Measurements from ENCODE around the gene TAS1R3. TPM values are rescaled to one million over a fixed set of nuclear protein-coding genes. Genes with fewer than 3 reads are reported as not detected.

Gene TAS1R3
- total and polyA plus RNA-seq, 4 donors, result 0.19 to 0.36 (median 0.33) TPM; not detected in 1

DNA sequence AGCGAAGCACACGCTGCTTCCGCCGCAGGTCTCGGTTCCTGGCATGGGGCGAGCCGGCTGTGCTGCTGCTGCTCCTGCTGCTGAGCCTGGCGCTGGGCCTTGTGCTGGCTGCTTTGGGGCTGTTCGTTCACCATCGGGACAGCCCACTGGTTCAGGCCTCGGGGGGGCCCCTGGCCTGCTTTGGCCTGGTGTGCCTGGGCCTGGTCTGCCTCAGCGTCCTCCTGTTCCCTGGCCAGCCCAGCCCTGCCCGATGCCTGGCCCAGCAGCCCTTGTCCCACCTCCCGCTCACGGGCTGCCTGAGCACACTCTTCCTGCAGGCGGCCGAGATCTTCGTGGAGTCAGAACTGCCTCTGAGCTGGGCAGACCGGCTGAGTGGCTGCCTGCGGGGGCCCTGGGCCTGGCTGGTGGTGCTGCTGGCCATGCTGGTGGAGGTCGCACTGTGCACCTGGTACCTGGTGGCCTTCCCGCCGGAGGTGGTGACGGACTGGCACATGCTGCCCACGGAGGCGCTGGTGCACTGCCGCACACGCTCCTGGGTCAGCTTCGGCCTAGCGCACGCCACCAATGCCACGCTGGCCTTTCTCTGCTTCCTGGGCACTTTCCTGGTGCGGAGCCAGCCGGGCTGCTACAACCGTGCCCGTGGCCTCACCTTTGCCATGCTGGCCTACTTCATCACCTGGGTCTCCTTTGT lies 2.6 kb downstream of the TAS1R3 start:
- H3K27me3 ChIP-seq (ENCODE audit: control insufficient read depth in 4 of 4, insufficient read depth in 4 of 4, low read length in 3 of 4), result no peaks in the 10 kb centered on the region
- peaks cover 0 to 15% (median 3%) of the 10 kb centered on the region in 4 donors for H3K36me3 ChIP-seq (ENCODE audit: control insufficient read depth in 4 of 4, insufficient read depth in 3 of 4, low read depth in 1 of 4, low read length in 3 of 4)
- no peaks in the 10 kb centered on the region for H3K9me3 ChIP-seq (ENCODE audit: control insufficient read depth in 4 of 4, low read length in 3 of 4)
- TF ChIP-seq GABPA (IDR thresholded peaks at IDR 0.05 in 1 of 2, conservative IDR thresholded peaks at IDR 0.05 in 1 of 2), result no peak
- no peak for TF ChIP-seq RAD21 (IDR thresholded peaks at IDR 0.05)
- TF ChIP-seq, protein P1, sequence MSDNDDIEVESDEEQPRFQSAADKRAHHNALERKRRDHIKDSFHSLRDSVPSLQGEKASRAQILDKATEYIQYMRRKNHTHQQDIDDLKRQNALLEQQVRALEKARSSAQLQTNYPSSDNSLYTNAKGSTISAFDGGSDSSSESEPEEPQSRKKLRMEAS (IDR thresholded peaks at IDR 0.05), result no peak
- no peak for TF ChIP-seq TAF1 (conservative IDR thresholded peaks at IDR 0.05)
- no peak for TF ChIP-seq ZBTB33 (IDR thresholded peaks at IDR 0.05)
- TF ChIP-seq, protein P2, sequence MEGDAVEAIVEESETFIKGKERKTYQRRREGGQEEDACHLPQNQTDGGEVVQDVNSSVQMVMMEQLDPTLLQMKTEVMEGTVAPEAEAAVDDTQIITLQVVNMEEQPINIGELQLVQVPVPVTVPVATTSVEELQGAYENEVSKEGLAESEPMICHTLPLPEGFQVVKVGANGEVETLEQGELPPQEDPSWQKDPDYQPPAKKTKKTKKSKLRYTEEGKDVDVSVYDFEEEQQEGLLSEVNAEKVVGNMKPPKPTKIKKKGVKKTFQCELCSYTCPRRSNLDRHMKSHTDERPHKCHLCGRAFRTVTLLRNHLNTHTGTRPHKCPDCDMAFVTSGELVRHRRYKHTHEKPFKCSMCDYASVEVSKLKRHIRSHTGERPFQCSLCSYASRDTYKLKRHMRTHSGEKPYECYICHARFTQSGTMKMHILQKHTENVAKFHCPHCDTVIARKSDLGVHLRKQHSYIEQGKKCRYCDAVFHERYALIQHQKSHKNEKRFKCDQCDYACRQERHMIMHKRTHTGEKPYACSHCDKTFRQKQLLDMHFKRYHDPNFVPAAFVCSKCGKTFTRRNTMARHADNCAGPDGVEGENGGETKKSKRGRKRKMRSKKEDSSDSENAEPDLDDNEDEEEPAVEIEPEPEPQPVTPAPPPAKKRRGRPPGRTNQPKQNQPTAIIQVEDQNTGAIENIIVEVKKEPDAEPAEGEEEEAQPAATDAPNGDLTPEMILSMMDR (IDR thresholded peaks at IDR 0.05; ENCODE audit: low read depth, low read length, missing input control), result no peak
- no peak for TF ChIP-seq JUND (IDR thresholded peaks at IDR 0.05)
- TF ChIP-seq, protein P3, sequence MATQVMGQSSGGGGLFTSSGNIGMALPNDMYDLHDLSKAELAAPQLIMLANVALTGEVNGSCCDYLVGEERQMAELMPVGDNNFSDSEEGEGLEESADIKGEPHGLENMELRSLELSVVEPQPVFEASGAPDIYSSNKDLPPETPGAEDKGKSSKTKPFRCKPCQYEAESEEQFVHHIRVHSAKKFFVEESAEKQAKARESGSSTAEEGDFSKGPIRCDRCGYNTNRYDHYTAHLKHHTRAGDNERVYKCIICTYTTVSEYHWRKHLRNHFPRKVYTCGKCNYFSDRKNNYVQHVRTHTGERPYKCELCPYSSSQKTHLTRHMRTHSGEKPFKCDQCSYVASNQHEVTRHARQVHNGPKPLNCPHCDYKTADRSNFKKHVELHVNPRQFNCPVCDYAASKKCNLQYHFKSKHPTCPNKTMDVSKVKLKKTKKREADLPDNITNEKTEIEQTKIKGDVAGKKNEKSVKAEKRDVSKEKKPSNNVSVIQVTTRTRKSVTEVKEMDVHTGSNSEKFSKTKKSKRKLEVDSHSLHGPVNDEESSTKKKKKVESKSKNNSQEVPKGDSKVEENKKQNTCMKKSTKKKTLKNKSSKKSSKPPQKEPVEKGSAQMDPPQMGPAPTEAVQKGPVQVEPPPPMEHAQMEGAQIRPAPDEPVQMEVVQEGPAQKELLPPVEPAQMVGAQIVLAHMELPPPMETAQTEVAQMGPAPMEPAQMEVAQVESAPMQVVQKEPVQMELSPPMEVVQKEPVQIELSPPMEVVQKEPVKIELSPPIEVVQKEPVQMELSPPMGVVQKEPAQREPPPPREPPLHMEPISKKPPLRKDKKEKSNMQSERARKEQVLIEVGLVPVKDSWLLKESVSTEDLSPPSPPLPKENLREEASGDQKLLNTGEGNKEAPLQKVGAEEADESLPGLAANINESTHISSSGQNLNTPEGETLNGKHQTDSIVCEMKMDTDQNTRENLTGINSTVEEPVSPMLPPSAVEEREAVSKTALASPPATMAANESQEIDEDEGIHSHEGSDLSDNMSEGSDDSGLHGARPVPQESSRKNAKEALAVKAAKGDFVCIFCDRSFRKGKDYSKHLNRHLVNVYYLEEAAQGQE (IDR thresholded peaks at IDR 0.05), result no peak
- TF ChIP-seq YY1 (IDR thresholded peaks at IDR 0.05), result no peak
- no peak for TF ChIP-seq NR2F2 (IDR thresholded peaks at IDR 0.05)
- TF ChIP-seq SP1 (IDR thresholded peaks at IDR 0.05), result no peak
- no peak for TF ChIP-seq HNF4G (IDR thresholded peaks at IDR 0.05)
- no peak for TF ChIP-seq HNF4A (conservative IDR thresholded peaks at IDR 0.05)
- no peak for TF ChIP-seq FOXA2 (IDR thresholded peaks at IDR 0.05)
- TF ChIP-seq EGR1 (IDR thresholded peaks at IDR 0.05; ENCODE audit: low read depth in 2 of 2), result no peak
- H3K4me1 ChIP-seq (ENCODE audit: control insufficient read depth in 4 of 4, insufficient read depth in 4 of 4, low read length in 3 of 4), result peaks cover 6 to 22% (median 15%) of the 10 kb centered on the region in 4 donors
- WGBS, result 76% methylated on average over 36 of the region's 36 CpGs
- no peak overlapping the region for H3K9ac ChIP-seq (ENCODE audit: low read depth in 1 of 2, low read length in 2 of 2)
- H3K4me3 ChIP-seq (ENCODE audit: low read depth in 1 of 3, low read length in 3 of 3), result no peak overlapping the region
- DNase-seq (ENCODE audit: low spot score), result no peak
- H3K27ac ChIP-seq (ENCODE audit: low read depth in 1 of 2, low read length in 2 of 2), result peak overlapping the region in 1 of 2 donors; percentile 67

DNA sequence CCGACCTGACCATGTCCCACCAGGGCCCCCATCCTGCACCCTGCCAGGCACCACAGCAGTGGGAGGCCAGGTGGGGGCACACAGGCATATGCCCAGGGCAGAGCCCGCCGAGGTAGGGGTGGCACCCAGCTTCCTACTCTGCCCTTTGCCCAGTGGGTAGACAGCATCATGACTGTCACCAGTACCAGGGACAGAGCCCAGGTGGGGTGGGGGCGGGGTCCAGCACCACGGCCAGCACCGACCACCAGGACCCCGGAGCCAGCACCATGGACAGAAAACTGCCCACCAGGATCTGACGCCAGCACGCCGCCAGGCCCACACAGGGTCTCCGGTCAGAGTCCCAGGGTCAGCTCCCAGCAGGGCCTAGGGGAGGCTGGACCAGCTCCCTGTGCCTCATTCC lies 3.8 kb downstream of the TAS1R3 start:
- no peak for DNase-seq (ENCODE audit: low spot score)
- Histone ChIP-seq H3K4me3 (ENCODE audit: low read depth in 1 of 3, low read length in 3 of 3) (no peak overlapping the region), H3K36me3 (ENCODE audit: control insufficient read depth in 4 of 4, insufficient read depth in 3 of 4, low read depth in 1 of 4, low read length in 3 of 4) (peaks cover 0 to 22% (median 7%) of the 10 kb centered on the region in 4 donors), H3K27me3 (ENCODE audit: control insufficient read depth in 4 of 4, insufficient read depth in 4 of 4, low read length in 3 of 4) (no peaks in the 10 kb centered on the region), H3K9me3 (ENCODE audit: control insufficient read depth in 4 of 4, low read length in 3 of 4) (no peaks in the 10 kb centered on the region), H3K9ac (ENCODE audit: low read depth in 1 of 2, low read length in 2 of 2) (no peak overlapping the region), H3K27ac (ENCODE audit: low read depth in 1 of 2, low read length in 2 of 2) (no peak overlapping the region), H3K4me1 (ENCODE audit: control insufficient read depth in 4 of 4, insufficient read depth in 4 of 4, low read length in 3 of 4) (peaks cover 6 to 22% (median 15%) of the 10 kb centered on the region in 4 donors)
- WGBS, result 77% methylated on average over 11 of the region's 11 CpGs
- TF ChIP-seq, protein P3 (IDR thresholded peaks at IDR 0.05), result no peak
- TF ChIP-seq YY1 (IDR thresholded peaks at IDR 0.05), result no peak
- TF ChIP-seq, protein P2 (IDR thresholded peaks at IDR 0.05; ENCODE audit: low read depth, low read length, missing input control), result no peak
- no peak for TF ChIP-seq RXRA (IDR thresholded peaks at IDR 0.05)
- TF ChIP-seq, protein P4, sequence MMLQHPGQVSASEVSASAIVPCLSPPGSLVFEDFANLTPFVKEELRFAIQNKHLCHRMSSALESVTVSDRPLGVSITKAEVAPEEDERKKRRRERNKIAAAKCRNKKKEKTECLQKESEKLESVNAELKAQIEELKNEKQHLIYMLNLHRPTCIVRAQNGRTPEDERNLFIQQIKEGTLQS (IDR thresholded peaks at IDR 0.05), result no peak
- TF ChIP-seq, protein P1 (IDR thresholded peaks at IDR 0.05), result no peak
- TF ChIP-seq HNF4G (IDR thresholded peaks at IDR 0.05), result no peak

Measured in liver (tissue), 9 donors.